HG03280 (cell line): ENCODE measurements around the gene PDGFB.
A peak's percentile ranks its signal among the peaks of the same experiment; 100 is the strongest.

Source experiments
- ATAC-seq: cut with Tn5 transposase; IDR thresholded peaks from one replicate; pipeline ENCODE4 v1.9.1; 2021; ENCODE audit warnings: mild to moderate bottlenecking, moderate library complexity; ENCODE audit not compliant: unreplicated experiment

Gene PDGFB

GRCh38 chr22:39254789-39255298, 10.1 kb upstream of the PDGFB start:
- peak; percentile 50 for ATAC-seq

- no peak for ATAC-seq
Measured at GRCh38 chr22:39254122-39254521, 9.3 kb upstream of the PDGFB start.

DNA sequence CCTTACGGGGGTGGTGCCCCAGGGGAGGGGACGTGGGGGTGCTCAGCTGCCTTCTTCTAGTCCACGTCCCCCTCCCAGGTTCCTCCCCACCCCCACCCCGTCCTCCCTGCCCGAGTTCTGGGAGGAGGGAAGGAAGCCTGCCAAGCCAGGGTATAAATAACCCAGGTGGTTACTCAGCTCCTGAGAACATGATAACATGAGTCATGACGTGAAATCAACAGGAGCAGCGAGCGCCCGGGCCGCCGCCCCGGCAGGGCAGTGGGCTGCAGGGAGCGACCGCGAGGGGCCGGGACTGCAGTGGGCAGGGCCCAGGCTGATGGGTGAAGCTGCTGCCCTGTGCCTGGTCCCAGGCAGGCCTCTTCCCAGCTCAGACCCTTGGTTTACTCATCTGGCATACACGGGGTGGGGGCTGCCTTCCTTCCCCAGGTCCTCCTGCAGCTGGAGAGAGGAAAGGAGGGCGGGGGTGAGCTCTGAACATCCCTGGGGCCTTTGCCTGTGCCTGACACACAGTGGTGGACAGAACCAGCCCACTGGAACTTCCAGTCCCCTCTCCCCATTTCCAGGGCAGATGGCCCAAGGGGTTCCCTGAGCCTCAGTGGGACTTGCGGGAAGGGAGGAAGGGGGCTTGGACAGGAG, 8.8 kb upstream of the PDGFB start:
- no peak for ATAC-seq

GRCh38 chr22:39252461-39253434, 8.0 kb upstream of the PDGFB start:
- ATAC-seq, result no peak

DNA sequence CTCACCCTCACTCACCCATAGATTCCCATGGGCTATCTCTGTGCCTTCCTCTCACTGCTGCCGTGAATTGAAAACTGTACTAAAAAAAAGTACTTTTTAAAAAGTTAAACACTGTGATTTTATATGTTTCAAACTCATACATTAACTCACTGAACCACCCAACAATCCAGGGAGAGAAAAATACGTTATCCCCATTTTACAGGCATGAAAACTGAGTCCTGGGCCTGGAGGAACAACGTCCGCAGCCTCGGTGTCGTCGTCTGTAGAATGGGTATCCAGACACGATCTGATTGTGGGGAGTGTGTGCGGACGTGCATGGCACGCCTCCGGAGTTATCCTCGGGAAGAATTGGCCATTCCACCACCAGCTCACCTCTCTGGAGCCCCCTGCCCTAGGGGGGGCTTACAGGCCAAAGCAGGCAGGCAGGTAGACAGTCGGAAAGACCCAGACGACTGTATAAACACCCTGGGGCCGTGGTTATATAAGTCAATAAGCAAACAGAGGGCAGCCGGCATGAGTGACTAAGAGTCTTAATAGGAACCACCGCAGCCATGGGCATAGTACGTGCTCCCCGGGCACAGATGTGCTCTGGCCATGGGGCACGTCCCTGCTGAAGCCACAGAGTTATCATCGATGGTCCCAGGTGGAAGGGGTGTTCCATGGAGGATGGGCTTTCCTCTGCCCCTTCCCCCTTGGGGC, 7.1 kb upstream of the PDGFB start:
- ATAC-seq, result no peak

GRCh38 chr22:39250838-39251237, 6.1 kb upstream of the PDGFB start:
- no peak for ATAC-seq

DNA sequence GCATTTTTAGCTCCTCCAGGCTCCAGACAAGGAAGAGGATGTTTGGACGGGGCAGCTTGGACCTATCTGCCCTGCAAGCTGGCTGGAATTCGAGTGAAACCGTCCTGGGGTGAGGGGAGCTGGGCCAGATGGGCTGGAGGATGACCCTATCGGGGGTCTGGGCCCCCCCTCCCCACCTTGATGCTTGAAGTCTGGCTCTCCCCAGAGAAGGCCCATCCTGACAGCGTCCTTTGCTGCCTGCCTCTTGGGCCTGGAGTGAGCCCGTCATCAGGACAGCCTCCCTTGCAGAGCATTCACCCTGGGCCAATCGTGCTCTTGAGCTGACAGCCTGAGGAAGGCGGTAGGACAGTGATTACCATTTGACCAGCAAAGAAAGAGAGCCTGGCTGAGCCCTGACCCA, 5.3 kb upstream of the PDGFB start:
- ATAC-seq, result no peak

- ATAC-seq, result no peak
Measured at GRCh38 chr22:39249086-39249704, 4.4 kb upstream of the PDGFB start.

DNA sequence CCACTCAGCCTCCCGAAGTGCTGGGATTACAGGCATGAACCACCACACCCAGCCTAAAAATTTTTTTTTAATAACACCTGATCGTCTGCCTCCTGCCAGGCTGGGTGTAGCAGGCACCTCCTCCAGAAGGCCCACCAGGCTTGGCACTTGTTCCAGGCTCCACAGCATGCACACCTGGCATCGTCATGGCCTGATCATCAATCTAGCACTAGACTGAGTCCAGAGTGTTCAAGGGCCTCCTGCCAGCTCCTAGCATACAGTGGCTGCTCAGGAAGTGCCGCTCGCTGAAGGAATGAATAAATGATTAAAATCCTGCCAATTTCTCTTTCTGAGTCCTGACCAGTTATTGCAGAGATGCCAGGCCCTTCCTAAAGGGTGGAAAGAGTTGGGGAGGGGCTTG, 3.5 kb upstream of the PDGFB start:
- no peak for ATAC-seq

- ATAC-seq, result no peak
Measured at GRCh38 chr22:39247361-39247760, 2.6 kb upstream of the PDGFB start.

- no peak for ATAC-seq
Measured at GRCh38 chr22:39246690-39247332, 2.0 kb upstream of the PDGFB start.

DNA sequence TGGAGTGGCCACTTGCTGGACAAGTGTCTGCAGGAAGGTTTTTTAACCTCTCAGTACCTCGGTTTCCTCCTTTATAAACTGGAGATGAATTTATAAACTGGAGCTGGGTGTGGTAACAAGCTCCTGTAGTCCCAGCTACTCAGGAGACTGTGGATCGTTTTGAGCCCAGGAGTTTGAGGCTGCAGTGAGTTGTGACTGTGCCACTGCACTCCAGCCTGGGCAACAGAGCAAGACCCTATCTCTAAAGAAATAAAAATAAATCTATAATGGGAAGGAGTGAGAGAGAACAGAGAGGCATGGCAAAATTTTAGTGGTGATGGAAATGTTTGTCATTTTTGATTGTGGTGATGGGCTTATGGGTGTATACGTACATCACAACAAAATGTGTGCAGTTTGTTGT, 1.4 kb upstream of the PDGFB start:
- ATAC-seq, result no peak

GRCh38 chr22:39245130-39246039, 603 bp upstream of the PDGFB start:
- no peak for ATAC-seq

- no peak for ATAC-seq
Measured at GRCh38 chr22:39244136-39244495, 666 bp downstream of the PDGFB start.

GRCh38 chr22:39243439-39244135, 1.2 kb downstream of the PDGFB start:
- ATAC-seq, result no peak

GRCh38 chr22:39242595-39243438, 2.0 kb downstream of the PDGFB start:
- ATAC-seq, result no peak

DNA sequence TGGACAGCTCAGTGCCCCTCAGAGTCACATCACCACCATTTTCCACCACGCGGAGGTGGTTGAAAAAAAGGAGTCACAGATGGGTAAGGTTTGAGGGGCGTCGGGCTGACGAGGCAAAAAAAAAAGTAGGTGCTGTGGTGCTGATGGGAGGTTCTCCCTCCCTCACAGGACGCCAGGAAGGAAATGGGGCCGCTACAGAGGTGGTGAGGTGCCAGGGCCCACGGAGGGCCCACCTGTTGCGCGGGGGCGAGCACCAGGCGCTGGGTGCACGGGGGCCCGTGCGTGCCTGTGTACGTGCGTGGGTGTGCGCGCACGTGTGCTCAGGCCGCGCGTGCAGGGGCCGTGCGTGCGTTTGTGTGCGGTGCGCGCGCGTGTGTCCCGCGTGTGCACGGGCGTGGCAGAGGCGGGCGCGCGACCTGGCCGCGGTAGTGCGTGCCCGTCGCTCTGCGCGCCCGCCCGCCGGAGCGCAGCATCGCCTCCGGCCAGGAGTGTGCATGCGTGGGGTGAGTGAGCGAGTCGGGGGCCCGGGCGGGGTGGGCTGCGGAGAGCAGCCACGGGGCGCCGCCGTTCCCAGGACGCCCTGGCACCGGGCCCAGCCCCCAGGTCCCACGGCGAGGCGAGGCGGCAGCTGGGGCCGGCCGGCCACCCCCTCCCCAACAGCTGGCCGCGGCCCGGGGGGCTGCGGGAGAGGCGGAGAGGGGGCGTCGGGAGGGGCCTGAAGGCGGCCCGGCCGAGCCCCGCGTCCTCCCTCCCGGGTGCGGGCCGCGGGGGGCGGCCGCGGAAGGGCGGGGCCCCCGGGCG, 2.8 kb downstream of the PDGFB start:
- no peak for ATAC-seq
